ENCODE data around the gene HOXA3. TPM values are rescaled to one million over a fixed set of nuclear protein-coding genes. Genes with fewer than 3 reads are reported as not detected.

HOXA3 gene
- total and polyA plus RNA-seq, 2 of the 13 experiments (the other 11 are each of a cell fraction or from before 2014, with no cell fraction given): 2.9 to 4.6 TPM

- no peaks in the 10 kb centered on the region for H3K9me3 ChIP-seq (ENCODE audit: low read length)
- no peak overlapping the region for H2AFZ ChIP-seq (ENCODE audit: low read length)
- intact Hi-C loops (cut with micrococcal nuclease; ENCODE audit: unreplicated experiment) (no loop called here), in situ Hi-C loops (cut with HindIII; ENCODE audit: extremely low pct_ligation_motif_present, low pct_unique_long_range_greater_than_20kb) (no loop called here)
- H3K79me2 ChIP-seq (ENCODE audit: insufficient read depth, low read length): peaks cover 53% of the 10 kb centered on the region
- no peak overlapping the region for H3K4me3 ChIP-seq (replicated peaks in 1 of 3; ENCODE audit: insufficient read depth in 1 of 3, low read depth in 2 of 3, low read length in 3 of 3)
- H3K27me3 ChIP-seq (ENCODE audit: control insufficient read depth in 1 of 2, insufficient read depth in 2 of 2, low read length in 2 of 2): no peaks in the 10 kb centered on the region; a peak in 1 of 5 replicates
- H3K9ac ChIP-seq (ENCODE audit: insufficient read depth, low read depth, low read length): no peak overlapping the region
- H3K4me1 ChIP-seq (ENCODE audit: insufficient read depth, low read length): peaks cover 36% of the 10 kb centered on the region
- ChIA-PET CTCF (ENCODE audit: low intra/inter-chr PET ratio, low total read pairs) (no interaction called here), POLR2A (interaction anchor here (1.2 to 5.8 kb wide), 3 partner anchors 13 to 254 kb away, joined by 5 to 118 read pairs (median 5); partner anchors contain the start of genes HOXA4 and SKAP2)
- no peak for DNase-seq (ENCODE audit: low spot score)
- peaks cover 17% of the 10 kb centered on the region for H4K20me1 ChIP-seq (ENCODE audit: insufficient read depth, low read length)
- no peak overlapping the region for H3K27ac ChIP-seq (ENCODE audit: extremely low read length, insufficient read depth, low read length)
- ATAC-seq: no peak
- 97% methylated on average over 19 of the region's 19 CpGs for WGBS (ENCODE audit: low lambda C conversion rate)
- FAIRE-seq: no peak
- H3K36me3 ChIP-seq (replicated peaks in 1 of 2; ENCODE audit: control insufficient read depth in 1 of 2, insufficient read depth in 2 of 2, low read length in 2 of 2): peaks cover 0 to 6% of the 10 kb centered on the region in 2 experiments; a peak in 2 of 5 replicates
- TF ChIP-seq SP4 (CRISPR knock-in tag; IDR thresholded peaks at IDR 0.05) (no peak), ZNF557 (CRISPR knock-in tag; IDR thresholded peaks at IDR 0.05) (no peak), ZNF350 (CRISPR knock-in tag; IDR thresholded peaks at IDR 0.05; ENCODE audit: borderline replicate concordance, low read depth) (no peak), ZHX2 (IDR thresholded peaks at IDR 0.05; ENCODE audit: low read depth) (no peak), ZHX2 (CRISPR knock-in tag; IDR thresholded peaks at IDR 0.05; ENCODE audit: borderline replicate concordance) (no peak), ZNF546 (CRISPR knock-in tag; conservative IDR thresholded peaks at IDR 0.05) (no peak), ZNF382 (CRISPR knock-in tag; IDR thresholded peaks at IDR 0.05; ENCODE audit: borderline replicate concordance) (no peak)
- H3K4me2 ChIP-seq (ENCODE audit: low read depth, low read length): no peak overlapping the region
- BruUV-seq (replicated peaks): no TSS peak
These were observed 34.4 kb downstream of the HOXA3 start for GRCh38 chr7:27117887-27118491.

Data from HepG2 (cell line).